ENCODE measurements around the gene NAP1L4.

The NAP1L4 gene

GRCh38 chr11:3000032-3000961, 8.2 kb upstream of the NAP1L4 start:
- DNase-seq (ENCODE audit: low read depth in 2 of 2) = peak; percentile 39 to 79
- TF ChIP-seq, protein P1, sequence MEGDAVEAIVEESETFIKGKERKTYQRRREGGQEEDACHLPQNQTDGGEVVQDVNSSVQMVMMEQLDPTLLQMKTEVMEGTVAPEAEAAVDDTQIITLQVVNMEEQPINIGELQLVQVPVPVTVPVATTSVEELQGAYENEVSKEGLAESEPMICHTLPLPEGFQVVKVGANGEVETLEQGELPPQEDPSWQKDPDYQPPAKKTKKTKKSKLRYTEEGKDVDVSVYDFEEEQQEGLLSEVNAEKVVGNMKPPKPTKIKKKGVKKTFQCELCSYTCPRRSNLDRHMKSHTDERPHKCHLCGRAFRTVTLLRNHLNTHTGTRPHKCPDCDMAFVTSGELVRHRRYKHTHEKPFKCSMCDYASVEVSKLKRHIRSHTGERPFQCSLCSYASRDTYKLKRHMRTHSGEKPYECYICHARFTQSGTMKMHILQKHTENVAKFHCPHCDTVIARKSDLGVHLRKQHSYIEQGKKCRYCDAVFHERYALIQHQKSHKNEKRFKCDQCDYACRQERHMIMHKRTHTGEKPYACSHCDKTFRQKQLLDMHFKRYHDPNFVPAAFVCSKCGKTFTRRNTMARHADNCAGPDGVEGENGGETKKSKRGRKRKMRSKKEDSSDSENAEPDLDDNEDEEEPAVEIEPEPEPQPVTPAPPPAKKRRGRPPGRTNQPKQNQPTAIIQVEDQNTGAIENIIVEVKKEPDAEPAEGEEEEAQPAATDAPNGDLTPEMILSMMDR (IDR thresholded peaks at IDR 0.05; ENCODE audit: low read depth, low read length) = no peak
- no peak overlapping the region for H3K4me3 ChIP-seq (replicated peaks in 1 of 2; ENCODE audit: low read depth in 2 of 2, low read length in 2 of 2)

- TF ChIP-seq, protein P1 (IDR thresholded peaks at IDR 0.05; ENCODE audit: low read depth, low read length) = no peak
- no peak overlapping the region for H3K4me3 ChIP-seq (replicated peaks in 1 of 2; ENCODE audit: low read depth in 2 of 2, low read length in 2 of 2)
- no peak for DNase-seq (ENCODE audit: low read depth in 2 of 2)
Observed at GRCh38 chr11:2999464-2999998, 7.4 kb upstream of the NAP1L4 start.

- H3K4me3 ChIP-seq (replicated peaks in 1 of 2; ENCODE audit: low read depth in 2 of 2, low read length in 2 of 2) = no peak overlapping the region
- TF ChIP-seq, protein P1 (IDR thresholded peaks at IDR 0.05; ENCODE audit: low read depth, low read length) = no peak
- DNase-seq (ENCODE audit: low read depth in 2 of 2) = no peak
Observed at GRCh38 chr11:2998073-2998850, 6.1 kb upstream of the NAP1L4 start.

- no peak overlapping the region for H3K4me3 ChIP-seq (replicated peaks in 1 of 2; ENCODE audit: low read depth in 2 of 2, low read length in 2 of 2)
- no peak for DNase-seq (ENCODE audit: low read depth in 2 of 2)
- TF ChIP-seq, protein P1 (IDR thresholded peaks at IDR 0.05; ENCODE audit: low read depth, low read length) = no peak
Observed at GRCh38 chr11:2997406-2997805, 5.3 kb upstream of the NAP1L4 start.

DNA sequence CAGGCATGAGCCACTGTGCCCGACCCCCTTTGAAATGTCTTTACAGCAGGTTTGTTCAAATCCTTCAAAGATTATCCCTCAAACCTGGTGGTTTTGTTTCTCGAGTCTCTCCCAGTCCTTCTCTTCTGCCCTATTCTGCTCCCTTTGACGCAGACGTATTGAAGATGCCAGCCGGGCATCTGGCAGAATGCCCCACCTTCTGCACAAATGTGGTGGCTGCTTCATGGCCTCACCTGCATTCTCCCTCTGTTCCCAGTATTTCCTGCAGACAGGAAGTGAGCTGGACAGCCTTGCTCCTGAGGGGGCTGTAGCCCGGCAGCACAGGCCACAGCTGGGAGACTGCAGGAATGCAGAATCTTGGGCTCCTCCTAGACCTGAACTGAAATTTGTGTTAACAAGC, 4.8 kb upstream of the NAP1L4 start:
- TF ChIP-seq, protein P1 (IDR thresholded peaks at IDR 0.05; ENCODE audit: low read depth, low read length) = no peak
- H3K4me3 ChIP-seq (replicated peaks in 1 of 2; ENCODE audit: low read depth in 2 of 2, low read length in 2 of 2) = no peak overlapping the region

DNA sequence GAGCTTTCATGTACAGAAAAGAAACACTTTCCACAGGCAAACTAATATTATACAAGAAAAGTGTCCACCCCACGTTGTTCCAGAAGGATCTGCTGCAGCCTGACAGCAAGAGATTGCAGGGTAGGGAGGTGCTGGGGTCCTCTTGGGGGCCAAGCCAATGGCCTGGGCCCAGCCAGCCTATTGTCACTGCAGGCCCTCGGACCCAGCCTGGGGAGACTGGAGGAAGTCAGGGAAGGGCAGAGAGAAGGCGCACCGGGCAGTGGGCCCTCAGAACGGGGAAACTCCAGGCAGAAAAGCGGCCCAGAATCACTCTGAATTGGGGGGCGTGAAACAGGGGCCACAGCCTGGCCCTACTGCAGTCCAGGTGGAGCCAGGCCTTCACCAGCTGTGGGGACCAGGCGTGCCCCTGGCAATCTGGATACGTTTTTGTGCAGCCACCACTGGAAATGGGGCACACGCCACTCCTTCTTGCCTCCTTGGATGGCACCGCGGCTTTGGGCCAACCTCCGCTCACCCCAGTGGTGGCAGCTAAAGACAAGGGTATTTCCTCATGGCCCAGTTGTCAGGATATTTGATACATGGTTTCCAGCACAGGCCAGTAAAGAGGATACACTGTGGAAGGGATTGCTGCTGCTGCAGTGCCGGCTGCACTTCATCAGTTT, 3.9 kb upstream of the NAP1L4 start:
- no peak for DNase-seq (ENCODE audit: low read depth in 2 of 2)
- TF ChIP-seq, protein P1 (IDR thresholded peaks at IDR 0.05; ENCODE audit: low read depth, low read length) = no peak
- H3K4me3 ChIP-seq (replicated peaks in 1 of 2; ENCODE audit: low read depth in 2 of 2, low read length in 2 of 2) = no peak overlapping the region

More for the DNA sequence above, 4.8 kb upstream of the NAP1L4 start:
- no peak for DNase-seq (ENCODE audit: low read depth in 2 of 2)
